H1 (cell line): ENCODE measurements around the gene SLC9A2. TPM values are rescaled to one million over a fixed set of nuclear protein-coding genes. Genes with fewer than 3 reads are reported as not detected.

Source experiments
- CTCF ChIA-PET: fragments of 300-600 bp; sonication (Branson Sonifier 250); formaldehyde crosslinking; loops from one replicate; lab custom pipeline; 2021; ENCODE audit not compliant: partially characterized antibody; lab: Charles Lee
- POLR2A ChIA-PET: fragments of 300-600 bp; sonication (Branson Sonifier 250); formaldehyde crosslinking; loops from one replicate; lab custom pipeline; 2021; ENCODE audit warnings: inconsistent platforms; ENCODE audit not compliant: partially characterized antibody; lab: Charles Lee
- DNase-seq, 2 experiments: peaks; one replicate each; pipeline versions ENCODE4 v3.0.0 to v3.0.0-alpha.2; 2010 to 2022; ENCODE audit warnings: low spot score in 2 of 2, low read depth in 1 of 2, mixed read lengths in 1 of 2
- FAIRE-seq: peaks from 2 replicates; lab custom pipeline; 2011; peaks lifted over from hg19 to GRCh38; lab: Jason Lieb, UNC
- H2AFZ ChIP-seq: 2 replicates; pipeline ENCODE4 v1.8.1; 2012; ENCODE audit warnings: low read length, inconsistent platforms
- H2AK5ac ChIP-seq: 2 replicates; pipeline ENCODE4 v1.6.1; 2013; ENCODE audit warnings: low read depth, low read length
- H2BK120ac ChIP-seq: replicated peaks from 2 replicates; pipeline ENCODE3; 2013; ENCODE audit warnings: low read depth, low read length, inconsistent platforms
- H2BK12ac ChIP-seq: 2 replicates; pipeline ENCODE4 v1.6.1; 2013; ENCODE audit warnings: low read depth, low read length
- H2BK15ac ChIP-seq: 2 replicates; pipeline ENCODE4 v1.6.1; 2013; ENCODE audit warnings: low read length
- H2BK20ac ChIP-seq: 2 replicates; pipeline ENCODE4 v1.6.1; 2013; ENCODE audit warnings: low read length
- H2BK5ac ChIP-seq: 2 replicates; pipeline ENCODE4 v1.6.1; 2013; ENCODE audit warnings: low read depth, low read length
- H3K14ac ChIP-seq: 2 replicates; pipeline ENCODE4 v1.6.1; 2013; ENCODE audit warnings: inconsistent platforms; ENCODE audit not compliant: insufficient read length
- H3K18ac ChIP-seq: 2 replicates; pipeline ENCODE4 v1.6.1; 2013; ENCODE audit warnings: low read length; ENCODE audit errors: extremely low read depth
- H3K23ac ChIP-seq: 2 replicates; pipeline ENCODE4 v1.6.1; 2013; ENCODE audit warnings: inconsistent platforms; ENCODE audit not compliant: insufficient read length
- H3K23me2 ChIP-seq: 2 replicates; pipeline ENCODE4 v1.6.1; 2013; ENCODE audit warnings: low read depth, low read length
- H3K27ac ChIP-seq: 2 replicates; pipeline ENCODE4 v1.6.1; 2011; ENCODE audit warnings: low read depth, low read length, inconsistent platforms
- H3K27me3 ChIP-seq, 4 experiments: replicated peaks in 1 of 4; 1 replicate in 1 of 4; 2 replicates in 3 of 4; pipeline versions ENCODE4 v1.6.1 to v1.8.1; 2011 to 2013; ENCODE audit warnings: low read length in 3 of 4, mild to moderate bottlenecking in 3 of 4, inconsistent platforms in 2 of 4, mixed read lengths in 2 of 4, moderate library complexity in 1 of 4; ENCODE audit not compliant: control insufficient read depth in 3 of 4, insufficient read depth in 3 of 4; ENCODE audit errors: extremely low read depth in 1 of 4
- H3K36me3 ChIP-seq, 4 experiments: 2 replicates each; pipeline versions ENCODE4 v1.6.1 to v1.8.1; 2011 to 2013; ENCODE audit warnings: mild to moderate bottlenecking in 4 of 4, low read length in 3 of 4, moderate library complexity in 2 of 4, control low read depth in 1 of 4, inconsistent platforms in 1 of 4; ENCODE audit not compliant: insufficient read depth in 4 of 4, control insufficient read depth in 2 of 4
- H3K4ac ChIP-seq: replicated peaks from 2 replicates; pipeline ENCODE3; 2013; ENCODE audit warnings: low read length, low read depth, mixed read lengths, inconsistent platforms; ENCODE audit not compliant: insufficient read length
- H3K4me1 ChIP-seq, 4 experiments: replicated peaks in 1 of 4; 1 replicate in 1 of 4; 2 replicates in 3 of 4; pipeline versions ENCODE4 v1.6.1 to v1.8.1; 2011 to 2013; ENCODE audit warnings: low read length in 3 of 4, inconsistent platforms in 2 of 4, mixed read lengths in 1 of 4; ENCODE audit not compliant: insufficient read depth in 4 of 4, control insufficient read depth in 3 of 4
- H3K4me2 ChIP-seq, 2 experiments: 2 replicates each; pipeline versions ENCODE4 v1.6.1 to v1.8.1; 2011 to 2013; ENCODE audit warnings: low read depth in 2 of 2, low read length in 2 of 2, control low read depth in 1 of 2, inconsistent platforms in 1 of 2, mild to moderate bottlenecking in 1 of 2; ENCODE audit not compliant: insufficient read depth in 1 of 2
- H3K4me3 ChIP-seq, 4 experiments: fragments of 200-600, 300-600 bp in 1 of 4; sonication (generic), shearing (Covaris generic), sonication (Bioruptor Twin) in 1 of 4; 2 replicates each; pipeline versions ENCODE4 v1.5.1 to v1.8.1; 2011 to 2016; ENCODE audit warnings: low read length in 4 of 4, low read depth in 3 of 4, control low read depth in 2 of 4, inconsistent platforms in 2 of 4, mild to moderate bottlenecking in 2 of 4, mixed read lengths in 1 of 4, moderate library complexity in 1 of 4; ENCODE audit not compliant: insufficient read depth in 2 of 4; ENCODE audit errors: extremely low read depth in 1 of 4
- H3K56ac ChIP-seq: replicated peaks from 2 replicates; pipeline ENCODE3; 2013; ENCODE audit warnings: low read depth, mild to moderate bottlenecking, mixed read lengths, low read length, inconsistent platforms; ENCODE audit not compliant: insufficient read length
- H3K79me1 ChIP-seq: 2 replicates; pipeline ENCODE4 v1.6.1; 2013; ENCODE audit warnings: low read depth, low read length, control low read depth
- H3K79me2 ChIP-seq, 2 experiments: 2 replicates each; pipeline versions ENCODE4 v1.6.1 to v1.8.1; 2012 to 2013; ENCODE audit warnings: low read length in 2 of 2, mild to moderate bottlenecking in 2 of 2, inconsistent platforms in 1 of 2; ENCODE audit not compliant: insufficient read depth in 2 of 2, control insufficient read depth in 1 of 2
- H3K9ac ChIP-seq, 4 experiments: replicated peaks in 1 of 4; 1 replicate in 1 of 4; 2 replicates in 3 of 4; pipeline versions ENCODE4 v1.6.1 to v1.8.1; 2011 to 2013; ENCODE audit warnings: low read depth in 3 of 4, low read length in 3 of 4, control low read depth in 2 of 4, mild to moderate bottlenecking in 2 of 4, moderate library complexity in 2 of 4, inconsistent platforms in 1 of 4; ENCODE audit errors: extremely low read depth in 1 of 4
- H3K9me3 ChIP-seq, 2 experiments: 2 replicates each; pipeline versions ENCODE4 v1.6.1 to v1.8.1; 2012 to 2013; ENCODE audit warnings: mild to moderate bottlenecking in 2 of 2, moderate library complexity in 2 of 2, control low read depth in 1 of 2, inconsistent platforms in 1 of 2, low read depth in 1 of 2, low read length in 1 of 2, mixed read lengths in 1 of 2; ENCODE audit not compliant: insufficient read depth in 2 of 2
- H4K20me1 ChIP-seq, 2 experiments: replicated peaks in 1 of 2; 2 replicates each; pipeline versions ENCODE3 to v1.8.1; 2011 to 2013; ENCODE audit warnings: inconsistent platforms in 2 of 2, low read length in 2 of 2, mild to moderate bottlenecking in 1 of 2; ENCODE audit not compliant: insufficient read depth in 2 of 2, control insufficient read depth in 1 of 2
- H4K5ac ChIP-seq: 2 replicates; pipeline ENCODE4 v1.6.1; 2013; ENCODE audit warnings: low read length, low read depth, mixed read lengths, inconsistent platforms; ENCODE audit not compliant: insufficient read length
- H4K8ac ChIP-seq: 2 replicates; pipeline ENCODE4 v1.8.0; 2013; ENCODE audit warnings: mild to moderate bottlenecking, moderate library complexity, low read length, inconsistent platforms; ENCODE audit not compliant: insufficient read depth; ENCODE audit errors: extremely low read depth
- H4K91ac ChIP-seq: replicated peaks from 2 replicates; pipeline ENCODE3; 2013; ENCODE audit warnings: low read length, mixed read lengths, inconsistent platforms; ENCODE audit not compliant: insufficient read length
- RAD21 ChIP-seq, 2 experiments: IDR thresholded peaks in 1 of 2; conservative IDR thresholded peaks in 1 of 2; 2 replicates each; pipeline ENCODE4 v1.6.1; 2011; ENCODE audit warnings: low read depth in 2 of 2, low read length in 2 of 2, improper control_type of control experiment in 1 of 2, inconsistent platforms in 1 of 2, mild to moderate bottlenecking in 1 of 2, moderate library complexity in 1 of 2
- YY1 ChIP-seq: IDR thresholded peaks from 2 replicates; pipeline ENCODE4 v1.6.1; 2011; ENCODE audit warnings: low read depth, mild to moderate bottlenecking, low read length
- WGBS, 2 experiments: shearing (Covaris generic) in 1 of 2; methylation state at CpG; one replicate each; pipeline versions ENCODE4 v1.1.6 to v1.1.7; 2013 to 2015; ENCODE audit warnings: low lambda C conversion rate in 2 of 2, mixed read lengths in 2 of 2, inconsistent platforms in 1 of 2, low coverage in 1 of 2, missing lambda C conversion rate in 1 of 2; ENCODE audit not compliant: insufficient replicate concordance in 2 of 2, insufficient coverage in 1 of 2, insufficient read length in 1 of 2; ENCODE audit errors: extremely low coverage in 1 of 2, missing lambda C conversion rate in 1 of 2; 5-methylcytosine and 5-hydroxymethylcytosine counted together
- polyA plus RNA-seq, 7 experiments: library from polyadenylated mRNA; depleted of rRNA in 3 of 7; stranded (reverse) in 5 of 7; unstranded in 2 of 7; fragments of >200 nt in 5 of 7; fragments of 200-250 nt in 2 of 7; gene quantifications; 1 replicate in 5 of 7; 2 replicates in 1 of 7; 4 replicates in 1 of 7; pipeline versions ENCODE4 v1.2.1 to v1.2.3, GENCODE V29; 2011 to 2013; ENCODE audit warnings: missing spikeins in 2 of 7, mixed read lengths in 2 of 7
- total RNA-seq: library from RNA; stranded (reverse); fragmentation: NEBNext Ultra II Directional; extraction: Animal tissue kit (Norgen Biotek cat#: 25700); gene quantifications from 2 replicates; pipeline ENCODE4 v1.2.1, GENCODE V29; 2021

SLC9A2 gene
- total and polyA plus RNA-seq, 2 of the 8 experiments (the other 6 are each of a cell fraction or from before 2014, with no cell fraction given): 0.06 to 0.13 TPM

- Histone ChIP-seq H3K23me2 (no peaks in the 10 kb centered on the region), H3K36me3 (no peaks in the 10 kb centered on the region), H2BK120ac (no peak overlapping the region), H3K27ac (no peak overlapping the region), H2AFZ (peak overlapping the region; percentile 17; the same call in 1 of the 2 replicates), H4K8ac (no peak overlapping the region), H2BK15ac (no peak overlapping the region), H2BK20ac (no peak overlapping the region), H2AK5ac (no peak overlapping the region), H3K14ac (no peak overlapping the region), H2BK12ac (no peak overlapping the region), H3K27me3 (no peaks in the 10 kb centered on the region), H3K23ac (no peak overlapping the region), H4K20me1 (no peaks in the 10 kb centered on the region), H4K91ac (no peak overlapping the region), H4K5ac (no peak overlapping the region), H3K18ac (no peak overlapping the region), H3K9me3 (no peaks in the 10 kb centered on the region), H3K56ac (no peak overlapping the region), H2BK5ac (no peak overlapping the region), H3K4me2 (no peak overlapping the region), H3K79me2 (no peaks in the 10 kb centered on the region), H3K4me3 (no peak overlapping the region), H3K4ac (no peak overlapping the region), H3K4me1 (peaks cover 0 to 3% (median 1%) of the 10 kb centered on the region in 4 experiments; a peak in 3 of 7 replicates), H3K9ac (no peak overlapping the region), H3K79me1 (no peaks in the 10 kb centered on the region)
- POLR2A ChIA-PET: no interaction called here
- CTCF ChIA-PET: interaction anchor here (0.7 to 3.8 kb wide), 15 partner anchors 12 to 148 kb away, joined by 3 to 29 read pairs (median 4); partner anchors contain the start of gene SLC9A4
- DNase-seq: no peak
- no peak for FAIRE-seq
- TF ChIP-seq YY1 (no peak), RAD21 (IDR thresholded peaks at IDR 0.05 in 1 of 2, conservative IDR thresholded peaks at IDR 0.05 in 1 of 2; ENCODE audit: low read depth in 2 of 2, low read length in 2 of 2) (no peak)
- WGBS, 2 experiments: 87% methylated on average over 3 of the region's 3 CpGs; no CpG with 5 or more reads in 1 of the 2 experiments
Observed at GRCh38 chr2:102591491-102592045, 27.8 kb upstream of the SLC9A2 start.
